ENCODE results near the gene OR10H1. TPM values are rescaled to one million over a fixed set of nuclear protein-coding genes. Genes with fewer than 3 reads are reported as not detected.

The OR10H1 gene
- total and polyA plus RNA-seq, 9 of the 15 experiments (the other 6 are each of a cell fraction or from before 2014, with no cell fraction given) = not detected

DNA sequence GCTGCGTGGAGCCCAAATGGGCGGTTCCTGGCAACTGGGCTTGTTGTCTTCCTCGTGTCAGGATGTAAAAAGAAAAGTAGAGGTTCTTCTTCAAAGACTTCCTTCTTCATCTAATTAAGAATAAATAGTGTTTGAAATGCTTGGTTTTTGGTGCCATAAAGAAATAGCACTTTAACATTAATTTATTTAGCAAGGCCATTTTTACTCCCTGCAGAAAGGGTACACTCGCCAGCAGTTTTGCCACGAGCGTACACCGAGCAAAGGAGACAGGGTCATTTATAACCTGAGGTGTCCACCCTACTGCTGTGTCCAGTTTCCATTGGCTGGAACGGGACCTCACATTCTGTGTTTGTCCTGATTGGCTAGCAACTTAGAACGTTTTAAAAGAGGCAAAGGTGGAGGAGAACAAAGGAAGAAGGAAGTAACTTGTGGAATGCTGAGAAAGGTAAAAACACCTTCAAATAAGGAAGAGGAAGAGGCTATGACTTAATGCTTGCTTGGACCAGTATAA is 21.8 kb upstream of the OR10H1 start (continued):
- TF ChIP-seq MEIS2 (IDR thresholded peaks at IDR 0.05; ENCODE audit: partially characterized antibody) (peak; percentile 92), POLR3G (IDR thresholded peaks at IDR 0.05; ENCODE audit: extremely low read depth, insufficient read length, insufficient replicate concordance) (no peak), DPF2 (IDR thresholded peaks at IDR 0.05) (0 out of 2 replicates have a peak, but pooled peaks have one; percentile 20), ESRRA (IDR thresholded peaks at IDR 0.05; ENCODE audit: borderline replicate concordance, low read depth) (0 out of 2 replicates have a peak, but pooled peaks have one; percentile 5), ZNF507 (tag; conservative IDR thresholded peaks at IDR 0.05) (no peak), GMEB1 (CRISPR knock-in tag; IDR thresholded peaks at IDR 0.05) (no peak), ZNF143 (CRISPR knock-in tag; IDR thresholded peaks at IDR 0.05) (no peak), ARID3A (IDR thresholded peaks at IDR 0.05; ENCODE audit: borderline replicate concordance, low read depth, low read length) (no peak), ZNF316 (IDR thresholded peaks at IDR 0.05) (0 out of 2 replicates have a peak, but pooled peaks have one; percentile 17)
- TF ChIP-seq, protein P1, sequence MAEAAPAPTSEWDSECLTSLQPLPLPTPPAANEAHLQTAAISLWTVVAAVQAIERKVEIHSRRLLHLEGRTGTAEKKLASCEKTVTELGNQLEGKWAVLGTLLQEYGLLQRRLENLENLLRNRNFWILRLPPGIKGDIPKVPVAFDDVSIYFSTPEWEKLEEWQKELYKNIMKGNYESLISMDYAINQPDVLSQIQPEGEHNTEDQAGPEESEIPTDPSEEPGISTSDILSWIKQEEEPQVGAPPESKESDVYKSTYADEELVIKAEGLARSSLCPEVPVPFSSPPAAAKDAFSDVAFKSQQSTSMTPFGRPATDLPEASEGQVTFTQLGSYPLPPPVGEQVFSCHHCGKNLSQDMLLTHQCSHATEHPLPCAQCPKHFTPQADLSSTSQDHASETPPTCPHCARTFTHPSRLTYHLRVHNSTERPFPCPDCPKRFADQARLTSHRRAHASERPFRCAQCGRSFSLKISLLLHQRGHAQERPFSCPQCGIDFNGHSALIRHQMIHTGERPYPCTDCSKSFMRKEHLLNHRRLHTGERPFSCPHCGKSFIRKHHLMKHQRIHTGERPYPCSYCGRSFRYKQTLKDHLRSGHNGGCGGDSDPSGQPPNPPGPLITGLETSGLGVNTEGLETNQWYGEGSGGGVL (CRISPR knock-in tag; IDR thresholded peaks at IDR 0.05) = no peak
- TF ChIP-seq, protein P2, sequence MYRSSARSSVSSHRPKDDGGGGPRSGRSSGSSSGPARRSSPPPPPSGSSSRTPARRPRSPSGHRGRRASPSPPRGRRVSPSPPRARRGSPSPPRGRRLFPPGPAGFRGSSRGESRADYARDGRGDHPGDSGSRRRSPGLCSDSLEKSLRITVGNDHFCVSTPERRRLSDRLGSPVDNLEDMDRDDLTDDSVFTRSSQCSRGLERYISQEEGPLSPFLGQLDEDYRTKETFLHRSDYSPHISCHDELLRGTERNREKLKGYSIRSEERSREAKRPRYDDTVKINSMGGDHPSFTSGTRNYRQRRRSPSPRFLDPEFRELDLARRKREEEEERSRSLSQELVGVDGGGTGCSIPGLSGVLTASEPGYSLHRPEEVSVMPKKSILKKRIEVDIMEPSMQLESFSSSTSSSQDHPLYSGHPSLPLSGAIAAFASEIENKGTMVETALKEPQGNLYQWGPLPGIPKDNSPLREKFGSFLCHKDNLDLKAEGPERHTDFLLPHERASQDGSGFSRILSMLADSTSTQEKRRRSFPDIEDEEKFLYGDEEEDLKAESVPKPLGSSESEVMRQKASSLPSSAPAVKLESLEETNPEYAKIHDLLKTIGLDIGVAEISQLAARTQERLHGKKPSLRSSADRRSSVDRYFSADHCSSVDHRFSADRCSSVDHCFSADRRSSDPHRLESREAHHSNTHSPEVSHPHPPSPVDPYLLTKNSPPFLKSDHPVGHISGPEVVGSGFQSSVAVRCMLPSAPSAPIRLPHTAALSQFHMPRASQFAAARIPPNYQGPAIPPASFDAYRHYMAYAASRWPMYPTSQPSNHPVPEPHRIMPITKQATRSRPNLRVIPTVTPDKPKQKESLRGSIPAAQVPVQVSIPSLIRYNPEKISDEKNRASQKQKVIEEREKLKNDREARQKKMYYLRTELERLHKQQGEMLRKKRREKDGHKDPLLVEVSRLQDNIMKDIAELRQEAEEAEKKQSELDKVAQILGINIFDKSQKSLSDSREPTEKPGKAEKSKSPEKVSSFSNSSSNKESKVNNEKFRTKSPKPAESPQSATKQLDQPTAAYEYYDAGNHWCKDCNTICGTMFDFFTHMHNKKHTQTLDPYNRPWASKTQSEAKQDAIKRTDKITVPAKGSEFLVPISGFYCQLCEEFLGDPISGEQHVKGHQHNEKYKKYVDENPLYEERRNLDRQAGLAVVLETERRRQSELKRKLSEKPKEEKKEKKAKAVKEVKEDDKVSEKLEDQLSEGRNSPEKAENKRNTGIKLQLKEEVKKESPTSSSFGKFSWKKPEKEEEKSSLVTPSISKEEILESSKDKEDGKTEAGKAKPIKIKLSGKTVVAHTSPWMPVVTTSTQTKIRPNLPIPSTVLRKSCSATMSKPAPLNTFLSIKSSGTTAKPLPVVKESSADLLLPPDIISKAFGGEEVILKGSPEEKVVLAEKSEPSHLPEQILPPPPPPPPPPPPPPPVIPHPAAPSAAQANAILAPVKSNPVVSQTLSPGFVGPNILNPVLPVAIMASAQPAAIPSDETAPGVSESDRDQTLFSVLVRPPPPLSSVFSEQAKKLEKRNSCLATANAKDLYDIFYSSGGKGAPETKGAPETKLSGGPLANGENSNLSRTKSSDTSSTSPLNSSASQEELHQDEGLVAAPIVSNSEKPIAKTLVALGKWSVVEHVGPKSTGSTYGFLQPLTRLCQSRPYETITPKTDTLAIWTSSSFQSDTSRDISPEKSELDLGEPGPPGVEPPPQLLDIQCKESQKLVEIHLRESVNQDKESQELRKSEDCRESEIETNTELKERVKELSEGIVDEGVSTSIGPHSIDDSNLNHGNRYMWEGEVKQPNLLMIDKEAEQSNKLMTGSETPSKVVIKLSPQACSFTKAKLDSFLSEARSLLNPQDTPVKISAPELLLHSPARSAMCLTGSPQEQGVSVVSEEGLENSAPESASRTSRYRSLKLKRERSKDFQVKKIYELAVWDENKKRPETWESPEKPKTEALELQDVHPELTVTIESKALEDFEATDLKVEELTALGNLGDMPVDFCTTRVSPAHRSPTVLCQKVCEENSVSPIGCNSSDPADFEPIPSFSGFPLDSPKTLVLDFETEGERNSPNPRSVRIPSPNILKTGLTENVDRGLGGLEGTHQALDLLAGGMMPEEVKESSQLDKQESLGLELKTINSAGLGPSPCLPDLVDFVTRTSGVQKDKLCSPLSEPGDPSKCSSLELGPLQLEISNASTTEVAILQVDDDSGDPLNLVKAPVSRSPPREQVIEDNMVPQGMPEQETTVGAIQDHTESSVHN (IDR thresholded peaks at IDR 0.05; ENCODE audit: borderline replicate concordance in 1 of 2, low read depth in 1 of 2) = 0 out of 4 replicates have a peak, but pooled peaks of 1 of the 2 experiments have one; percentile 49
- TF ChIP-seq, protein P3, sequence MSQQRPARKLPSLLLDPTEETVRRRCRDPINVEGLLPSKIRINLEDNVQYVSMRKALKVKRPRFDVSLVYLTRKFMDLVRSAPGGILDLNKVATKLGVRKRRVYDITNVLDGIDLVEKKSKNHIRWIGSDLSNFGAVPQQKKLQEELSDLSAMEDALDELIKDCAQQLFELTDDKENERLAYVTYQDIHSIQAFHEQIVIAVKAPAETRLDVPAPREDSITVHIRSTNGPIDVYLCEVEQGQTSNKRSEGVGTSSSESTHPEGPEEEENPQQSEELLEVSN (IDR thresholded peaks at IDR 0.05; ENCODE audit: borderline replicate concordance in 1 of 2, extremely low read depth in 1 of 2, insufficient read depth in 1 of 2, insufficient read length in 1 of 2, low read depth in 1 of 2, low read length in 1 of 2, poor library complexity in 1 of 2, severe bottlenecking in 1 of 2) = peak in 1 of 2 experiments; percentile 52
